ENCODE measurements around the gene KLHL7.
A peak's percentile ranks its signal among the peaks of the same experiment; 100 is the strongest.

Gene KLHL7

GRCh38 chr7:23093111-23093510 lies 12.5 kb upstream of the KLHL7 start:
- H3K36me3 ChIP-seq (ENCODE audit: control insufficient read depth, insufficient read depth, low read length): no peaks in the 10 kb centered on the region
- H3K4me1 ChIP-seq (ENCODE audit: control insufficient read depth, insufficient read depth, low read length): no peaks in the 10 kb centered on the region
- no peak overlapping the region for H3K9ac ChIP-seq (ENCODE audit: low read length)
- no peaks in the 10 kb centered on the region for H3K9me3 ChIP-seq (ENCODE audit: control insufficient read depth, insufficient read depth, low read depth, low read length)
- H3K27me3 ChIP-seq (ENCODE audit: control insufficient read depth, insufficient read depth, low read length): no peaks in the 10 kb centered on the region
- H3K27ac ChIP-seq (ENCODE audit: low read depth, low read length): no peak overlapping the region
- no peak overlapping the region for H3K4me3 ChIP-seq (ENCODE audit: low read depth, low read length)

- Histone ChIP-seq H3K27me3 (ENCODE audit: control insufficient read depth, insufficient read depth, low read length) (no peaks in the 10 kb centered on the region), H3K27ac (ENCODE audit: low read depth, low read length) (no peak overlapping the region), H3K9me3 (ENCODE audit: control insufficient read depth, insufficient read depth, low read depth, low read length) (no peaks in the 10 kb centered on the region), H3K36me3 (ENCODE audit: control insufficient read depth, insufficient read depth, low read length) (no peaks in the 10 kb centered on the region), H3K4me3 (ENCODE audit: low read depth, low read length) (no peak overlapping the region), H3K9ac (ENCODE audit: low read length) (no peak overlapping the region), H3K4me1 (ENCODE audit: control insufficient read depth, insufficient read depth, low read length) (no peaks in the 10 kb centered on the region)
These were observed 12.0 kb upstream of the KLHL7 start for GRCh38 chr7:23093546-23093945.

GRCh38 chr7:23096518-23097290 lies 8.9 kb upstream of the KLHL7 start:
- Histone ChIP-seq H3K4me3 (ENCODE audit: low read depth, low read length) (no peak overlapping the region), H3K9me3 (ENCODE audit: control insufficient read depth, insufficient read depth, low read depth, low read length) (no peaks in the 10 kb centered on the region), H3K9ac (ENCODE audit: low read length) (no peak overlapping the region), H3K4me1 (ENCODE audit: control insufficient read depth, insufficient read depth, low read length) (no peaks in the 10 kb centered on the region), H3K27ac (ENCODE audit: low read depth, low read length) (no peak overlapping the region), H3K27me3 (ENCODE audit: control insufficient read depth, insufficient read depth, low read length) (no peaks in the 10 kb centered on the region), H3K36me3 (ENCODE audit: control insufficient read depth, insufficient read depth, low read length) (no peaks in the 10 kb centered on the region)

- Histone ChIP-seq H3K9me3 (ENCODE audit: control insufficient read depth, insufficient read depth, low read depth, low read length) (peaks cover 4% of the 10 kb centered on the region; the same call in 1 of the 2 replicates), H3K4me1 (ENCODE audit: control insufficient read depth, insufficient read depth, low read length) (no peaks in the 10 kb centered on the region), H3K9ac (ENCODE audit: low read length) (no peak overlapping the region), H3K36me3 (ENCODE audit: control insufficient read depth, insufficient read depth, low read length) (no peaks in the 10 kb centered on the region), H3K27me3 (ENCODE audit: control insufficient read depth, insufficient read depth, low read length) (no peaks in the 10 kb centered on the region), H3K4me3 (ENCODE audit: low read depth, low read length) (no peak overlapping the region), H3K27ac (ENCODE audit: low read depth, low read length) (no peak overlapping the region)
These were observed 7.6 kb upstream of the KLHL7 start for GRCh38 chr7:23098029-23098428.

- no peak overlapping the region for H3K4me3 ChIP-seq (ENCODE audit: low read depth, low read length)
- H3K36me3 ChIP-seq (ENCODE audit: control insufficient read depth, insufficient read depth, low read length): no peaks in the 10 kb centered on the region
- no peak overlapping the region for H3K27ac ChIP-seq (ENCODE audit: low read depth, low read length)
- no peak overlapping the region for H3K9ac ChIP-seq (ENCODE audit: low read length)
- peaks cover 4% of the 10 kb centered on the region; the same call in 1 of the 2 replicates for H3K9me3 ChIP-seq (ENCODE audit: control insufficient read depth, insufficient read depth, low read depth, low read length)
- no peaks in the 10 kb centered on the region for H3K27me3 ChIP-seq (ENCODE audit: control insufficient read depth, insufficient read depth, low read length)
- no peaks in the 10 kb centered on the region for H3K4me1 ChIP-seq (ENCODE audit: control insufficient read depth, insufficient read depth, low read length)
These were observed 7.1 kb upstream of the KLHL7 start for GRCh38 chr7:23098460-23098859.

GRCh38 chr7:23100697-23101096 lies 4.9 kb upstream of the KLHL7 start:
- H3K4me3 ChIP-seq (ENCODE audit: low read depth, low read length): no peak overlapping the region
- no peaks in the 10 kb centered on the region for H3K4me1 ChIP-seq (ENCODE audit: control insufficient read depth, insufficient read depth, low read length)
- H3K36me3 ChIP-seq (ENCODE audit: control insufficient read depth, insufficient read depth, low read length): no peaks in the 10 kb centered on the region
- H3K27me3 ChIP-seq (ENCODE audit: control insufficient read depth, insufficient read depth, low read length): no peaks in the 10 kb centered on the region
- H3K9ac ChIP-seq (ENCODE audit: low read length): no peak overlapping the region
- H3K27ac ChIP-seq (ENCODE audit: low read depth, low read length): no peak overlapping the region
- H3K9me3 ChIP-seq (ENCODE audit: control insufficient read depth, insufficient read depth, low read depth, low read length): peaks cover 4% of the 10 kb centered on the region; the same call in 1 of the 2 replicates

GRCh38 chr7:23105086-23105643 lies 420 bp upstream of the KLHL7 start:
- Histone ChIP-seq H3K27me3 (ENCODE audit: control insufficient read depth, insufficient read depth, low read length) (no peaks in the 10 kb centered on the region), H3K36me3 (ENCODE audit: control insufficient read depth, insufficient read depth, low read length) (no peaks in the 10 kb centered on the region), H3K27ac (ENCODE audit: low read depth, low read length) (no peak overlapping the region), H3K9ac (ENCODE audit: low read length) (peak overlapping the region; percentile 89), H3K9me3 (ENCODE audit: control insufficient read depth, insufficient read depth, low read depth, low read length) (peaks cover 4% of the 10 kb centered on the region; the same call in 1 of the 2 replicates), H3K4me3 (ENCODE audit: low read depth, low read length) (peak overlapping the region; percentile 97), H3K4me1 (ENCODE audit: control insufficient read depth, insufficient read depth, low read length) (peaks cover 12% of the 10 kb centered on the region)

- no peaks in the 10 kb centered on the region for H3K27me3 ChIP-seq (ENCODE audit: control insufficient read depth, insufficient read depth, low read length)
- H3K36me3 ChIP-seq (ENCODE audit: control insufficient read depth, insufficient read depth, low read length): no peaks in the 10 kb centered on the region
- peak overlapping the region; percentile 85 for H3K27ac ChIP-seq (ENCODE audit: low read depth, low read length)
- peak overlapping the region; percentile 89 for H3K9ac ChIP-seq (ENCODE audit: low read length)
- peaks cover 13% of the 10 kb centered on the region for H3K4me1 ChIP-seq (ENCODE audit: control insufficient read depth, insufficient read depth, low read length)
- H3K4me3 ChIP-seq (ENCODE audit: low read depth, low read length): peak overlapping the region; percentile 97
- H3K9me3 ChIP-seq (ENCODE audit: control insufficient read depth, insufficient read depth, low read depth, low read length): peaks cover 4% of the 10 kb centered on the region; the same call in 1 of the 2 replicates
These were observed 655 bp downstream of the KLHL7 start for GRCh38 chr7:23106057-23106822.

GRCh38 chr7:23106823-23107663 lies 1.5 kb downstream of the KLHL7 start:
- H3K36me3 ChIP-seq (ENCODE audit: control insufficient read depth, insufficient read depth, low read length): no peaks in the 10 kb centered on the region
- H3K27ac ChIP-seq (ENCODE audit: low read depth, low read length): no peak overlapping the region

GRCh38 chr7:23107781-23108180 lies 2.2 kb downstream of the KLHL7 start:
- H3K4me3 ChIP-seq (ENCODE audit: low read depth, low read length): peak overlapping the region; percentile 97
- peak overlapping the region; percentile 89 for H3K9ac ChIP-seq (ENCODE audit: low read length)
- peaks cover 23% of the 10 kb centered on the region for H3K4me1 ChIP-seq (ENCODE audit: control insufficient read depth, insufficient read depth, low read length)
- no peaks in the 10 kb centered on the region for H3K36me3 ChIP-seq (ENCODE audit: control insufficient read depth, insufficient read depth, low read length)
- no peaks in the 10 kb centered on the region for H3K9me3 ChIP-seq (ENCODE audit: control insufficient read depth, insufficient read depth, low read depth, low read length)
- H3K27ac ChIP-seq (ENCODE audit: low read depth, low read length): no peak overlapping the region
- no peaks in the 10 kb centered on the region for H3K27me3 ChIP-seq (ENCODE audit: control insufficient read depth, insufficient read depth, low read length)

More at GRCh38 chr7:23106823-23107663, 1.5 kb downstream of the KLHL7 start:
- peaks cover 15% of the 10 kb centered on the region for H3K4me1 ChIP-seq (ENCODE audit: control insufficient read depth, insufficient read depth, low read length)
- peak overlapping the region; percentile 97 for H3K4me3 ChIP-seq (ENCODE audit: low read depth, low read length)
- peak overlapping the region; percentile 89 for H3K9ac ChIP-seq (ENCODE audit: low read length)
- peaks cover 4% of the 10 kb centered on the region; the same call in 1 of the 2 replicates for H3K9me3 ChIP-seq (ENCODE audit: control insufficient read depth, insufficient read depth, low read depth, low read length)
- no peaks in the 10 kb centered on the region for H3K27me3 ChIP-seq (ENCODE audit: control insufficient read depth, insufficient read depth, low read length)

All from HUES6 (cell line).